GM10266 (cell line): ENCODE results near the gene MOCS1.

Experiments
- DNase-seq: peaks from one replicate; pipeline ENCODE4 v3.0.0; 2012; ENCODE audit errors: extremely low spot score
- TF ChIP-seq, protein P1 (sequence below): IDR thresholded peaks from 2 replicates; pipeline ENCODE4 v1.5.1; 2012; ENCODE audit warnings: mild to moderate bottlenecking, low read depth; ENCODE audit not compliant: control insufficient read depth, insufficient read depth; ENCODE audit errors: missing control alignments

Gene MOCS1

DNA sequence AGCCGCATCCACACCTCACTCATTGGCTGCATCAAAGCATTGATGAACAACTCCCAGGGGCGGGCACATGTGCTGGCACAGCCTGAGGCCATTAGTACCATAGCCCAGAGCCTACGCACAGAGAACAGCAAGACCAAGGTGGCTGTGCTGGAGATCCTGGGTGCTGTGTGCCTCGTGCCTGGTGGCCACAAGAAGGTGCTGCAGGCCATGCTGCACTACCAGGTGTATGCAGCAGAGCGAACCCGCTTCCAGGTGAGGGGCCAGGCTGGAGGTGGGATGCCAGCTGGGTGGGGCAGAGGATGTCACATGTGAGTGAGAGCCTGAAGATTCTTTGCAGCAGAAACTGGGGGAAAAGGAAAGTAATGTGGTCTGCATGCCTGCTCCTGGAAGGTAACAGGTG lies 66.7 kb downstream of the MOCS1 start:
- TF ChIP-seq, protein P1, sequence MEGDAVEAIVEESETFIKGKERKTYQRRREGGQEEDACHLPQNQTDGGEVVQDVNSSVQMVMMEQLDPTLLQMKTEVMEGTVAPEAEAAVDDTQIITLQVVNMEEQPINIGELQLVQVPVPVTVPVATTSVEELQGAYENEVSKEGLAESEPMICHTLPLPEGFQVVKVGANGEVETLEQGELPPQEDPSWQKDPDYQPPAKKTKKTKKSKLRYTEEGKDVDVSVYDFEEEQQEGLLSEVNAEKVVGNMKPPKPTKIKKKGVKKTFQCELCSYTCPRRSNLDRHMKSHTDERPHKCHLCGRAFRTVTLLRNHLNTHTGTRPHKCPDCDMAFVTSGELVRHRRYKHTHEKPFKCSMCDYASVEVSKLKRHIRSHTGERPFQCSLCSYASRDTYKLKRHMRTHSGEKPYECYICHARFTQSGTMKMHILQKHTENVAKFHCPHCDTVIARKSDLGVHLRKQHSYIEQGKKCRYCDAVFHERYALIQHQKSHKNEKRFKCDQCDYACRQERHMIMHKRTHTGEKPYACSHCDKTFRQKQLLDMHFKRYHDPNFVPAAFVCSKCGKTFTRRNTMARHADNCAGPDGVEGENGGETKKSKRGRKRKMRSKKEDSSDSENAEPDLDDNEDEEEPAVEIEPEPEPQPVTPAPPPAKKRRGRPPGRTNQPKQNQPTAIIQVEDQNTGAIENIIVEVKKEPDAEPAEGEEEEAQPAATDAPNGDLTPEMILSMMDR: no peak
- no peak for DNase-seq

DNA sequence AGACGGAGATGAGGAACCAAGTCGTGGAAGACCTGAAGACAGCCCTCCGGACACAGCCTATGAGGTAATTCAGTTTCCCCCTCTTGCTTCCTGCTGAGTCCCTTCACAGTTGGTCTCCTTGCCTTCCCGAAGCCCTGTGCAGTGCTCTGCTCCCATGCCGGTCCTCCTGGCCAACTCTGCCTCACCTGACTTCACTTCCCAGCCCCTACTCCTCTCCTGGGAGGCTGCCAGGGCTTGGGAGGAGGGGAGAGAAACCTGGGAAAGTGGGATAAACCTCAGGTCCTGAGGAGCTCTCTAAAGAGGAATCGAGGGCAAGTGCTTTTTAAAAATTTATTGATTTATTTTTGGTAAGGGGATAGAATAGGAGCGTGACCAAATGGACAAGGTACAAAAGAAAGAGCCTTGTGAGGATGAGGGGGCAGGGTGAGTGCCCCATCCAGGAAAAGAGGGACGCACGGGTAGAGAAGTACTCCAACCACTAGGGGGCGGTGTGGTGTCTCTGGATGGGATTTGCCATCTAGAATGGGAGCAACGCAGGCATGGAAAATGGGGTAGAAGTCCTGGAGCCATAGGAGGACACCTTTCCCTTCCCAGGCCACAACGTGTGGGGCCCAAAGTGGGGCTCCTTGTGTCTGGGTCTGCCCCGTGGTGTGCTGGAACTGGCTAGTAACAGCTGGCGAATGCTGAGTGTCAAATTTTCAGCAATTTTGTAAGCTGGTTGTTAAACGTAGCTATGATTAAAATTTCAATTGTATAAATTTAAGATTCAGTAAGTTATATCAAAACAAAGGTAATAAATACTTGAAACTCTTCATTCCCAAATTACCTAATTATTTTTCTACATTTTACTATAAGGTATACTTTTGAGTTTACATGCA lies 69.0 kb downstream of the MOCS1 start:
- peak; percentile 58 for DNase-seq
- TF ChIP-seq, protein P1: peak; percentile 74

DNA sequence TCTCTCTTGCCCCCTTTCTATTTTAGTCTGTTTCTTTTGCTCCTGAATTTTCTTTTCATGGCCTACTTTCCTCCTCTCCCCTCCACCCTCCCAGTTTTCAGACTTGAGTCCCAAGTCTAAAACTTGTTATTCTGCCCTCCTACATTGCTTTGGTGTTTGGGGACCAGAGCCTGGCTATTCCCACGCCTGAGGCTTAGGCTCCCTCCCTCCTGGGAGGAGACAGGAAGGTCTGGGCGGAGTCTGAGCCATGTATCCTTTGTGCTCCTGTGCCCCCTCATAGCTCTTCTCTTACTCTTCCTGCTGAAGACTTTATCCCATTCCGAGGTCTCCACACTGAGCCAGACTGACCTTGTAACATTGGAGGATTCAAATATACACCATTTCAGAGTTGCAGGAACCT lies 72.6 kb downstream of the MOCS1 start:
- TF ChIP-seq, protein P1: no peak

DNA sequence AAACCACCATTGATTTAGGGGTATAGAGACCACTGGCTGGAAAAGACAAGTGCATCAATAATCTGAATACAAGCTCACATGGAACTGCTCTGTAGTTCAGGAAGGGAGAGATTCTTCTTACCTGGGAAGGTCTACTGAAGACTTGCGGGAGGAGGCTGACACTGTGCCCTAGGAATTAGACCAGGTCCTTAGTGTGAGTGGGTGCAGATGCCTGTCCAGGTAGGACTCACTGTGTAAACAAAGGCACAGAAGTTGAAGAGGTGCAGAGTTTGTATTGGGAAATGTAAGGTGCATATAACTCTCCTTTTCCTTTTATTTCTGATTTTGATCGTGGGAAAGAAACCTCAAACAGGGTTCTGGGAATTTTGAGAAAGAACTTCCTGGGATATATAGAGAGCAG lies 75.2 kb downstream of the MOCS1 start:
- no peak for DNase-seq
- TF ChIP-seq, protein P1: no peak

More for the DNA sequence above, 72.6 kb downstream of the MOCS1 start:
- DNase-seq: no peak

DNA sequence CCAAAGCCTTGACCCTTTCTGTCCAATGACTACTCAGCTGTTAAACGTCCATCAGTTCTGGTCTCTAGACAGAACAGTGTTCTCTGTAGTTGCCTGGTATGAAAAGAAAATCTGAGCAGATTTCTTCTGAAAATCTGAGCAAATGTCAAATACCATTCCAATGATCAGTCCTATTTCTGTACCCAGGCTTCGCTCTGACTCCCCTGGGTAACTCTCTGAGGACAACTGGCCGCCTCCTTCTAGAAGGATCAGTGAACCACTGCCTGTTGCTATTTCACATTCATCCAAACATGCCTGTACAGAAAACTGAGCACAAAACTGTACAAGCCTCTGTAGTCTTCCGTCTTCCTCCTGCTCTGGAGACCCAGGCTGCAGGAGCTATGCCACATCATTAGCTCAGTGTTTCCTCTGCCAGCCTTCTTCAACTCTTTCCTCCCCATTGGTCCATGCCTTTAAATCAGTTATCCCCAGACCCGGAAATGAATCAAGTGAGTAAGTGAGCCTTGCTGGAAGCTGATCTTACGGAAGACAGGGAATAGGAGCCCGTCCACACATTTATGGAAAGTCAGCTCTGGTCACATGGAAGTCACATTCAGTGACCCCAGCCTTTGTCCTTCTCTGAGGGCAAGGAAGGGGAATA lies 78.8 kb downstream of the MOCS1 start:
- TF ChIP-seq, protein P1: no peak
- DNase-seq: no peak
